B cell (primary cell): ENCODE results near the gene SNX19. TPM values are rescaled to one million over a fixed set of nuclear protein-coding genes. Genes with fewer than 3 reads are reported as not detected.

Experiments used
- ATAC-seq: fragments of 200-7000 bp; cut with Tn5 transposase; one replicate; pipeline ENCODE4 v1.10.0; 2021; ENCODE audit warnings: low read depth, mild to moderate bottlenecking, moderate number of reproducible peaks, moderate library complexity
- CTCF ChIA-PET: fragments of 350-600 bp; sonication (Branson Sonifier 250); formaldehyde crosslinking; loops from one replicate; lab custom pipeline; 2021; ENCODE audit warnings: antibody characterized with exemption, inconsistent platforms; lab: Charles Lee
- POLR2A ChIA-PET: fragments of 350-600 bp; sonication (Branson Sonifier 250); formaldehyde crosslinking; loops from one replicate; lab custom pipeline; 2021; ENCODE audit warnings: antibody characterized with exemption; lab: Charles Lee
- DNase-seq: peaks from one replicate; pipeline ENCODE4 v3.0.0; 2013
- H2AFZ ChIP-seq: 2 replicates; pipeline ENCODE4 v1.6.1; 2012; ENCODE audit warnings: mild to moderate bottlenecking, low read depth, low read length; ENCODE audit not compliant: insufficient read depth, poor library complexity, severe bottlenecking
- H3K27ac ChIP-seq, 2 donors: 1 replicate in 1 of 2; 2 replicates in 1 of 2; pipeline ENCODE4 v1.5.1; 2012 to 2013; ENCODE audit warnings: low read length in 2 of 2, mild to moderate bottlenecking in 2 of 2, moderate library complexity in 1 of 2
- H3K27me3 ChIP-seq, 4 experiments: fragments of 200-600 bp in 1 of 4; sonication (generic) in 1 of 4; replicated peaks in 1 of 4; 1 replicate in 2 of 4; 2 replicates in 2 of 4; pipeline versions ENCODE4 v1.6.1 to v1.7.0; 2013 to 2016; ENCODE audit warnings: low read length in 3 of 4, mild to moderate bottlenecking in 2 of 4, mixed read lengths in 1 of 4, moderate library complexity in 1 of 4; ENCODE audit not compliant: insufficient read depth in 4 of 4, control insufficient read depth in 3 of 4; ENCODE audit errors: control extremely low read depth in 1 of 4
- H3K36me3 ChIP-seq, 2 experiments: replicated peaks in 1 of 2; 1 replicate in 1 of 2; 2 replicates in 1 of 2; pipeline versions ENCODE4 v1.6.1 to v1.7.1; 2013; ENCODE audit warnings: low read length in 1 of 2; ENCODE audit not compliant: insufficient read depth in 2 of 2, control insufficient read depth in 1 of 2; ENCODE audit errors: control extremely low read depth in 1 of 2, extremely low read depth in 1 of 2
- H3K4me1 ChIP-seq, 2 donors: fragments of 200-600 bp in 1 of 2; sonication (generic) in 1 of 2; 1 replicate in 1 of 2; 2 replicates in 1 of 2; pipeline versions ENCODE4 v1.5.1 to v1.6.1; 2013 to 2017; ENCODE audit warnings: low read length in 2 of 2; ENCODE audit not compliant: control insufficient read depth in 2 of 2, insufficient read depth in 2 of 2
- H3K4me2 ChIP-seq: replicated peaks from 2 replicates; pipeline ENCODE3; 2012; ENCODE audit warnings: mild to moderate bottlenecking, low read depth, low read length; ENCODE audit not compliant: poor library complexity, severe bottlenecking
- H3K4me3 ChIP-seq, 5 experiments: fragments of 200-600 bp in 1 of 5; sonication (generic) in 1 of 5; 1 replicate in 3 of 5; 2 replicates in 2 of 5; pipeline versions ENCODE4 v1.5.1 to v1.7.0; 2011 to 2016; ENCODE audit warnings: low read length in 4 of 5, mild to moderate bottlenecking in 4 of 5, low read depth in 2 of 5, control low read depth in 1 of 5, moderate library complexity in 1 of 5; ENCODE audit not compliant: insufficient read depth in 1 of 5; ENCODE audit errors: control extremely low read depth in 1 of 5, extremely low read depth in 1 of 5
- H3K79me2 ChIP-seq: fragments of 200-600 bp; sonication (generic); one replicate; pipeline ENCODE4 v1.6.0; 2016; ENCODE audit warnings: low read length; ENCODE audit not compliant: control insufficient read depth, insufficient read depth
- H3K9ac ChIP-seq: fragments of 200-600 bp; sonication (generic); 2 replicates; pipeline ENCODE4 v1.6.1; 2017; ENCODE audit warnings: mild to moderate bottlenecking, low read length, moderate library complexity
- H3K9me3 ChIP-seq, 3 donors: one replicate each; pipeline versions ENCODE4 v1.6.1 to v1.7.1; 2013; ENCODE audit warnings: low read length in 2 of 3; ENCODE audit not compliant: control insufficient read depth in 2 of 3, insufficient read depth in 1 of 3; ENCODE audit errors: control extremely low read depth in 1 of 3
- H4K20me1 ChIP-seq: 2 replicates; pipeline ENCODE4 v1.6.0; 2012; ENCODE audit warnings: mild to moderate bottlenecking, low read length; ENCODE audit not compliant: insufficient read depth, control insufficient read depth, poor library complexity, severe bottlenecking
- H3K27ac Mint-ChIP-seq: one replicate; pipeline ENCODE4 v1.8.0; 2021; ENCODE audit warnings: mixed read lengths
- H3K27me3 Mint-ChIP-seq: one replicate; pipeline ENCODE4 v1.8.0; 2021; ENCODE audit warnings: mixed read lengths
- H3K4me1 Mint-ChIP-seq: one replicate; pipeline ENCODE4 v1.8.0; 2021; ENCODE audit warnings: mixed read lengths
- H3K4me3 Mint-ChIP-seq: one replicate; pipeline ENCODE4 v1.8.0; 2021; ENCODE audit warnings: mixed read lengths
- H3K9me3 Mint-ChIP-seq: one replicate; pipeline ENCODE4 v1.8.0; 2022; ENCODE audit warnings: mixed read lengths; ENCODE audit not compliant: insufficient read depth
- CTCF ChIP-seq: fragments of 200-600 bp; IDR thresholded peaks from one replicate; pipeline ENCODE4 v1.8.0; 2022; ENCODE audit warnings: antibody characterized with exemption, mild to moderate bottlenecking
- EZH2 ChIP-seq: IDR thresholded peaks from 2 replicates; pipeline ENCODE4 v1.6.1; 2012; ENCODE audit warnings: borderline replicate concordance, low read depth, mild to moderate bottlenecking, moderate library complexity, low read length; ENCODE audit not compliant: insufficient read depth, poor library complexity, severe bottlenecking
- WGBS: methylation state at CpG from one replicate; pipeline ENCODE4 v1.1.5; 2013; ENCODE audit warnings: missing lambda C conversion rate; ENCODE audit not compliant: insufficient coverage; 5-methylcytosine and 5-hydroxymethylcytosine counted together
- intact Hi-C: fragments of 100-400 bp; cut with micrococcal nuclease; formaldehyde crosslinking; loops from one replicate; pipeline ENCODE4 v1.10.0; 2022
- polyA plus RNA-seq: library from polyadenylated mRNA; depleted of rRNA; stranded (reverse); fragments of >200 nt; gene quantifications from 2 replicates; pipeline ENCODE4 v1.2.3, GENCODE V29; 2012
- total RNA-seq, 2 donors: library from RNA; stranded (reverse); fragments of 120-200 nt in 1 of 2; gene quantifications; 1 replicate in 1 of 2; 2 replicates in 1 of 2; pipeline versions ENCODE4 v1.2.3 to v1.2.4, GENCODE V29; 2013 to 2022

Gene SNX19
- total and polyA plus RNA-seq, 2 donors (not counting 1 experiment from before 2014, with no cell fraction given): 24.2 to 74.0 TPM

DNA sequence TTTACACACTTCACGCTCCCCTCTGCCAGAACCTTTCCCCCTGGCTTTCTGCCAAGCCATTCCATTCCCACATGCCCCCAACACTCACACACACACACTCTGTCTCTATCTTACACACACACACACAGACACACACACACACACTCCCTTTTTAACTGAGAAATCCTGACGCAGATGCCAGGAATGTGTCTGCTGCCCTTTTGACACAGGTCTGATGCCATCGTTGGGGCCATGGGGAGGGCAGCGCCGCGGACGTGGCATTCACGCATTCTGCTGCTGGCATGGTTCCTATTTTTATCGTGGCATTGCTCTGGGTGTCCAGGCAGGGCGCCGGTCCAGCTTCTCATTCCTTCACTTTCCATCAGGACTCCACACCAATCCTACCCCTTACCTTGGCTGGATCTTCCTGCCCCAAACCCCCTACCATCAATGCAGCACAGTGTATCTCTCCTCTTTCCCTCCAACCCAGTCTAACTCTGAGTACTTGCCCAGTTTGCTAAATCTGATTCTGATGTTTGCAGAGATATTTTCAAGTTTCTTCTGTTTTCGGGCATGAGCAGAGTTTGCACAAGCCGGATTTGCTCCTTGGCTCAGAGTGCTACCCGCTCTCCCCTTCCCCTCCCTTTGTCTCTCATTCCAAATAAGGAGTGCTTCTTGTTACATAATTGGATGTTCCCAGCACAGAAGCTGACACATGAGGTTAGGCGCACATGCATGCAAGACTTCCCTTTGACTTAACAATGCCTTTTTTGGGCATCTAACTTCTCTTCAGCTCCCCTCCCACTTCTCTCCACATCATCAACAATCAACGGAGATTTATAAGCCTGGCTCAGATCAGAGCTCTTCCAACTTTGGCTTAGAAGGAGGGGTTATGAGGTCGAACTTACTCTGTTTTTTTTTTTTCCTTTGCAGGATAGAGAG lies 18.8 kb downstream of the SNX19 start:
- Mint-ChIP-seq H3K27me3 (no peaks in the 10 kb centered on the region), H3K4me1 (no peaks in the 10 kb centered on the region), H3K4me3 (no peak overlapping the region), H3K27ac (no peak overlapping the region), H3K9me3 (no peaks in the 10 kb centered on the region)
- Histone ChIP-seq H3K4me1 (no peaks in the 10 kb centered on the region), H3K9me3 (no peaks in the 10 kb centered on the region), H3K9ac (no peak overlapping the region), H3K4me3 (no peak overlapping the region), H3K79me2 (no peaks in the 10 kb centered on the region), H2AFZ (no peak overlapping the region), H3K27ac (no peak overlapping the region), H3K36me3 (peaks cover 13 to 90% of the 10 kb centered on the region in 2 experiments), H4K20me1 (no peaks in the 10 kb centered on the region), H3K4me2 (no peak overlapping the region), H3K27me3 (no peaks in the 10 kb centered on the region)
- ChIA-PET CTCF (interaction anchor here (1.0 to 4.6 kb wide), 5 partner anchors 8 to 718 kb away, joined by 3 to 28 read pairs (median 7); no protein-coding TSS in a partner anchor), POLR2A (interaction anchor here (0.7 kb wide), 1 partner anchor 242 kb away, joined by 3 read pairs; no protein-coding TSS in a partner anchor)
- WGBS: 91% methylated on average over 13 of the region's 17 CpGs
- intact Hi-C loops: no loop called here
- ATAC-seq: no peak
- TF ChIP-seq CTCF: no peak
- no peak for TF ChIP-seq EZH2
- no peak for DNase-seq
